HG03196 (cell line): ENCODE measurements around the gene TNS4.

Experiments used
- ATAC-seq: cut with Tn5 transposase; IDR thresholded peaks from one replicate; pipeline ENCODE4 v1.9.1; 2021; ENCODE audit not compliant: unreplicated experiment

TNS4 gene

DNA sequence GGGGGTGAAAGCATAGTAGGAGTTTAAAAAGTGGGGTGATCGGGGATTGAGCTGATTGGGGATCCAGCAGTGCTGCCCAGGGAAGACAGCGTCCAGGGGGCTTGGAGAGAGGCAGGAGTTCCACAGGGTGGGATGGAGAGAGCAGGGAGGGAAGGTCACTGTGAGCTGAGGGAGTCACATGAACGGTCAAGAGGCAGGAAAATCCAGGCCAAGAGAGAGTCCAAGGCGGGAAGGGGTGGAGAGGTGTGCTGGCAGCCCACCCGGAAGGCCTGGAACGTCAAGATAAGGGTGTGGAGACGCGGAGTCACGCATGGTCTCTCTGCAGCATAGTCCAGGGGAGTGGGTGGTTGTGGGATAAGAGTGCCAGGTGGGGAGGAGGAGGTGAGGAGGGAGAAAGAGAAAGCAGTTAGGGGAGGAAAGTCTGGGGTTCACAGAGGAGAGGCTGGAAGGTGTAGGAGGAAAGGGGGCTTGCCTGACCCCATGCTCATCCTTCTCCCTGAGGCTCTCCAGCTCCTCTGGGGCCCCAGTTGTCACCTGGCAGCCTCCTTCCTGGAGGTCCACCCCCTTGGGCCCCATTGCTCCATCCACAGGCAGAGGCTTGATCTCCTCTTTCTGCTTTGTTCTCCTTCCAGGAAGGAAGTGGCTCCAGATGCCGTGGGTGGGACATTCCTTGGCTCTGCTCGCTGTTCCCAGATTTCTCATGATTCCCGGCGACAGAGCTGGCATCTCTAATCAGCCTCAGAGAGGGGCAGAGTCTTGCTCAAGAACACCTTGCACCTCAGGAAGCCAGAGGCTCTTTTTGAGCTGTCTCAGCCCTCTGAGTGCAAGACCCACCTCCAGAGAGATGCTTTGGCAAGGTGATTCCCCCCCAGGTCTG is 35.1 kb upstream of the TNS4 start:
- no peak for ATAC-seq

DNA sequence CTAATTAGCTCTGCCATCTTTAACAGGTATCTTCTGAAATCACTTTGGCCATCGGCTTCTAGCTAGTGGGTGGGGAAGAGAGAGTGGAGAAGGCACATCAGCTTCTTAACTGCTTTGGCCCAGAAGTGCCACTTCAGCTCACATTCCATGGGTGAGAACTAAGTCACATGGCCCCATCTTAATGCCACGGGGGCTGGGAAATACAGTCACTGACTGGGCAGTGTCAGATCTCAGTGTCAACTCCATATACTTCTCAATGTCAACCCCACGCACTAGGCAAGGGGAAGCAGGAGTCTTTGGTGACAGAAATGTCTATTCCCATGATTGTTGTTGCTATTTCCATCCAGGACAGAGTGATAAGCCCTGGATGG is 34.5 kb upstream of the TNS4 start:
- ATAC-seq: no peak

DNA sequence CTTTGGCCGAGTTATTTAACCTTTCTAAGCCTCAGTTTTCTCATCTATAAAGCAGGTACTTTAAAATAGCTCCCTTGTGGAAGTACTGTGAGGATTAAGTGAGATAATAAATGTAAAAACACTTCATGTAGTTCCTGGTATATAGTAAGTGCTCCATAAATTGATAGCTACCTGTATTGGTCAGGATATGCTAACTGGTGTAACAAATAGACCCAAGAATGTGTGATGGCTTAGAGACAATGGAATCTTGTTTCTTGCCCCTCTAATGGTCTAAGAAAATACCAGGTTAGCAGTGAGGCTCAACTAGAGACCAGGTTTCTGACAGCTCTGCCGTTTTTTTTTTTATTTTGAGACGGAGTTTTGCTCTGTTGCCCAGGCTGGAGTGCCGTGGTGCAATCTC is 34.0 kb upstream of the TNS4 start:
- no peak for ATAC-seq

DNA sequence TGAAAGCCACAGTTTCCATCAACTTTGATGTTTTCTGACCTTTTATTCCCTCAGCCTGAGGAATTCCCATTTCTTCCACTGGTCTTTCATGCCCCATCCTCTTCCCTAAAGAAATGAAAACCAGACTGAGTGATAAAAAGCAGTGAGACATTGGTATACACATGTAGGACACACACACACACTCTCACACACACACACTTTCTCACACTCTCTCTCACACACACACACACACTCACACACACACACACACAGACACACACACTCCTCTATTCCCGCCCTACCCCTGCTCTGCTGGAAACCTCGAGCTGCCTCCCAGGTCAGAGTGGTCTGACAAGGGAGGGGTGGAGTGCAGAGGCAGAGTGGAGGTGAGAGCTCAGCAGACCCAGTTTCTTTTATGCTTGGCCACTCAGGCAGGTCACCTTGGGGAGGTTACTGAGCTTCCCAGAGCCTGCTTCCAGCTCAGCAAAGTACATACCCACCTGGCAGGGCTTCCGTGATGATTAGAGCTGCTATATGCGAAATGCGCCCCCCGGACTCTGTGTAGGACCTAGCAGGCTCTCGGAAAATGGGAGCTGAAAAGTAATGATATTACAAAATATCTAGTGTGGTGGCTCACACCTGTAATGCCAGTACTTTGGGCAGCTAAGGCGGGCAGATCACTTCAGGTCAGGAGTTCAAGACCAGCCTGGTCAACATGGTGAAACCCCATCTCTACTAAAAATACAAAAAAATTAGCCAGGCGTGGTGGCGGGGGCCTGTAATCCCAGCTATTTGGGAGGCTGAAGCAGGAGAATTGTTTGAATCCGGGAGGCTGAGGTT is 33.2 kb upstream of the TNS4 start:
- no peak for ATAC-seq

DNA sequence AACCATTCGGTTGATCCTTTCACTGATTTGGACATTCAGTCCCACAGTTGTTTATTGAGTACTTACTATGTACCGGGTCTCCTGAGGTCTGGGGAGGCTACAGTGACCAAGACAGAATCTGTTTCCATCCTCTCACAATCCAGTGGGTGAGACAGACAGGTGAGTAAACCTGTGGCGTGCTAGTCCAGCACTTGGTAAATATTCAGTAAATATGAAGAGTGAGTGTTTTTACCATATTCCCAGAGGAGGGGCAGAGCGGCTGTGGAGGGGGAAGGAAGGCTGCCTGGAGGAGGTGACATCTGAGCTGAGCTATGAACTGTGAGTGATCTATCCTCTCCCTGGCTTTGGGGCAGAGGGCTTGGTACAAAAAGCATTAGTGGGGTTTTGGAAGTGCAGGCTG is 32.5 kb upstream of the TNS4 start:
- no peak for ATAC-seq

DNA sequence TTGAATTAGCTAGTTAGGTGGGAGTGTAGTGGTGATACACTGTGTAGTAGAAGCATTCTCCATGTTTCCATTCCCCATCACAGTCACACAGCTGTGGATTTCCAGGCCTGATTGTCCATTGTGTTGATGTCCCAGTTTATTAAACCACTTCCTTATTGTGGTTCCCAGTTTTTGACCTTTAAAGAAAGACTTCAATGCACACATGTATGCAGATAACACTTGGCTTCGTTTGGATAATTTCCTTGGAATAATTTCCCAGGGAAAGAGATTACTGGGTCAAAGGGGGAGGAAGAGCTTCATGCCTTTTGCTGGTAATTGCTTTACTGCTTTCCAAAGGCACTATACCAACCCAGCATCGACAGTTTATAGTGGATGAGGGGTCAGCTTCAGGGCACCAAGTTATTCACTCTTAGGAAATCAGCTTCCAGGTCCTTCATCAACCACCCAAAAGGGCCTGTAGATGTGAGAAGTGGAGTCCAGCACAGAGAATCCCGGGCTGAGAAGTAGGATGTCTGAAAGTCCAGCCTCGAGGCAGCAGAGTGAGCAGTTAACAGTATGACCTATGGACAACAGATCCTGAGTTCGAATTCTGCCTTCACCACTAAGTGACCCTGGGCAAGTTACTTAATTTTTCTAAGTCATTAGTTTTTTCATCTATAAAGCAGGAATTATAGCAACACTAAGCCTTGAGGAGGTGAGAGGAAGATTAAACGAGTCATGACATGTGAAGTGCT is 31.3 kb upstream of the TNS4 start:
- ATAC-seq: no peak

DNA sequence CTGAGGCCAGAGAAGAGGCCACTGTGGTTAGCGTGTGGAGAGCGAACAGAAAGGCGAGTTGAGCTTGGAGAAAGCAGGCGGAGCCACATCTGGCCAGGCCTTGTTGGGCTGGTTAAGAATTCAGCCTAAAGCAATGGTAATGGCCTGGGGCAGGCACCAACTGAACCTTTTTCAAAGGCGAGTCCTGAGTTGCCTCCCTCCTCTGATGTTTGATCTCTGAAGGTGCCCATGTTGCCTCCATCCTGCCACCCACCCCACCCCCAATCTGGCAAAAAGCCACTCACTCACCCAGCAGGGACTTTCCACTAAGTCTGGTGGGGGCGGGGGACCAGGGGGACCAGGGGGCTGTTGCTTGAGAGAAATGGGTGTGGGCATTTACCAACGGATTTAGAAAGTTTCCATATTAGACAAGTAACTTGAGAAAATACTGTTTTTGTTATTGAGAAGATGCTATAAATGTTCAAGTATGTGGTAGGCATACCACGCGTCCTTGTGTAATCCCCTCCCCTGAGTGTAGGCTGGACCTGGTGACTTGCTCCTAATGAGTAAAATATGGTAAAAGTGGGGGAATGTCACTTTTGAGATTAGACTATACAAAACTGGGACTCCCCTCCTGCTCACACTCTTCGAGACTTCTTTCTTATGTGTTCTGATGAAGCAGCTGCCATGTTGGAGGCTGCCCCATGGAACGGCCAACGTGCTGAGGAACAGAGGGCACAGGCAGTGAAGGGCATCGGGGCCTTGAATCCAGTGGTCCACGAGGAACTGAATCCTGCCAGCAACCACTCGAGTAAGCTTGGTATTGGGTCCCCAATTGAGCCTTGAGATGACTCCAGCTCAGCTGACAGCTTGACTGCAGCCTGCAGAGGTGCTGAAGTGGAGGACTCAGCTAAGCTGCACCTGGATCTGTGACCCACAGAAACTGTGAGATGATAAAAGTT is 29.9 kb upstream of the TNS4 start:
- no peak for ATAC-seq

DNA sequence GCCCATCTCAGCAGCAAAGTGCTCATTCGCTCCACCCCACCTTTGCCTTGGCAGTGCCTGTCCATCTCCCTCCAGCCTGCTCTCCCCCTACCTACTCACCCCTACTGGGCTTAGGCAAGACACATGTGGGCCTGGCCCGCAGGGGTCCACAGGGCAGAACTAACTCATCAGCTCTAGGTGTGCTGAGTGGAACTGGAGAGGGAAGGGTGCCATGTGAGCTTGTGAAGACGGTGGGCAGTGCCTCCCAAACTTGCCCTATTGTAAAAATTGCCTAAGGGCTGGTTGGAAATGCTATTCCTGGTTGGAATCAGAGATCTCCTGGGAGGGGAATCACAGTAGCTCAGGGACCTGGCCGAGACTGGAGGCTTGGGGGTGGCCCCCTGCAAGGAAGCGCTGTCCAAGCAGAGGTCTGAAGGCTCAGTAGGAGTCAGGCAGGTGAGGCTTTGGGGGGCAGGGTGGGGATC is 29.1 kb upstream of the TNS4 start:
- ATAC-seq: no peak

DNA sequence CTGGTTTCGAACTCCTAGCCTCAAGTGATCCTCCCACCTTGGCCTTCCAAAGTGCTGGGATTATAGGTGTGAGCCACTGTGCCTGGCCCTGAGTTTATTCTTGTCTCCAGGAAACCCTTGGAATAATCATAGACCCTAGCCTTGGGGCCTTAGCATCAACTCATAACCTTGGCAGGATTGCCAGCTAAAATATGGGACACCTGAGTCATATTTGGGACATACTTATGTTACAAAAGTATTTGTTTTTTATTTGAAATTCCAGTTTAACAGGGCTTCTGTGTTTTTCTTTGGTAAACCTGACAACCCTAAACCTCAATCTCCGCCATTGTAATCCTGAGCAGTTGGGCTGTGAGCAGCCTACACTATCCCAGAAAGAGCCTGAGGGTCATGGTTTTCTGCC is 28.6 kb upstream of the TNS4 start:
- no peak for ATAC-seq

DNA sequence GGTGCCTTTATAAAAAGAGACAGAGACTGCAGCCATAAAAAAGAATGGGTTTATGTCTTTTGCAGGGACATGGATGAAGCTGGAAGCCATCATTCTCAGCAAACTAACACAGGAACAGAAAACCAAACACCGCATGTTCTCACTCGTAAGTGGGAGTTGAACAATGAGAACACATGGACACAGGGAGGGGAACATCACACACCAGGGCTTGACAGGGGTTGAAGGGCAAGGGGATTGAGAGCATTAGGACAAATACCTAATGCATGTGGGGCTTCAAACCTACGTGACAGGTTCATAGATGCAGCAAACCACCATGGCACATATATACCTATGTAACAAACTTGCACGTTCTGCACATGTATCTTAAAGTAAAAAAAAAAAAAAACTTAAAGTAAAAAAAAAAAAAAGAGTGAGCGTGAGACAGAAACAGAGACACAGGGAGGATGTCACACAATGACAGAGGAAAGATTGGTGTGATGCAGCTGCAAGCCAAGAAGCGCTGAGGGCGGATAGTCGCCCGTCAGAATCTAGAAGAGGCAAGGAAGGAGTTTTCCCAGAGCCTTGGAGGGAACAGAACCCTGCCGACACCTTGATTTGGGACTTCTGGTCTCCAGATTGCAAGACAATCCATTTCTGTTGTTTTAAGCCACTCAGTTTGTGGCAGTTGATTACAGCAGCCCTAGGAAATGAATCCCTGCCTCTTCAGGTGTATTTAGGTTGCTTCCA is 27.4 kb upstream of the TNS4 start:
- ATAC-seq: no peak

DNA sequence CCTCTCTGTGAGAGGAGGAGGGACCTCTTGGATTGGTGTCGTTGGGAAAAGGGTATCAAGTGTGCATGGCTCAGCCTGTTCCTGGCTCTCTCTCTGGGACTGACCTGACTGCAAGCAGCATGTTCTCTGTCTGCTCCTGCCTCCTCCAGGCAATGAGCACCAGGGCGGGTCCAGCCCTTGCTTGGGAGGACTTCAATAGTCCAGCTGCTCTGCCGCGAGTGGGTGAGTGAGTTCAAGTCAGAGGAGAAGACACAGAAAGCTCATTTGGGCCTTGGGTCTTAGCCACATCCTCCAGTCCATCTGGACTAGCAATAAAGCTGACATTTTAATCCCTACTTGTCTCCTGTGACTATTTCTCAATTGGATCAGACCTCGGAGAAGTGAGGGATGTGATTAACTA is 25.2 kb upstream of the TNS4 start:
- no peak for ATAC-seq

DNA sequence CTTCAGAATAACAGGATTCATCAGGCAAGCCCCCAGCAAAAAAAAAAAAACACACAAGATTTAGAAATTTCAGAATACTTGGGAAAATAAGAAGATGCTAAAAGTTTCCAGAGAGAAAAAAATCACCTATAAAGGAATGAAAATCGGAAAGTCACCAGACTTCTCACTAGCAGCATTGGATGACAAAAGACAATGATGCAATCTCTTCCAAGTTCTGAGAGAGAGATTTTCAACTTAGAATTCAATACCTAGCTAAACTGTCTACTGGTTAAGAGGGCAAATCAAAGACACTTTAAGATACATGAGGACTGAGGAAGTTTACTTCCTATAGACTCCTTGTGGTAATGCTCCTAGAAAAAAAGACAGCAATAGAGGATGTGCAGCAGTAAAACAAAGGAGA is 23.9 kb upstream of the TNS4 start:
- ATAC-seq: no peak

DNA sequence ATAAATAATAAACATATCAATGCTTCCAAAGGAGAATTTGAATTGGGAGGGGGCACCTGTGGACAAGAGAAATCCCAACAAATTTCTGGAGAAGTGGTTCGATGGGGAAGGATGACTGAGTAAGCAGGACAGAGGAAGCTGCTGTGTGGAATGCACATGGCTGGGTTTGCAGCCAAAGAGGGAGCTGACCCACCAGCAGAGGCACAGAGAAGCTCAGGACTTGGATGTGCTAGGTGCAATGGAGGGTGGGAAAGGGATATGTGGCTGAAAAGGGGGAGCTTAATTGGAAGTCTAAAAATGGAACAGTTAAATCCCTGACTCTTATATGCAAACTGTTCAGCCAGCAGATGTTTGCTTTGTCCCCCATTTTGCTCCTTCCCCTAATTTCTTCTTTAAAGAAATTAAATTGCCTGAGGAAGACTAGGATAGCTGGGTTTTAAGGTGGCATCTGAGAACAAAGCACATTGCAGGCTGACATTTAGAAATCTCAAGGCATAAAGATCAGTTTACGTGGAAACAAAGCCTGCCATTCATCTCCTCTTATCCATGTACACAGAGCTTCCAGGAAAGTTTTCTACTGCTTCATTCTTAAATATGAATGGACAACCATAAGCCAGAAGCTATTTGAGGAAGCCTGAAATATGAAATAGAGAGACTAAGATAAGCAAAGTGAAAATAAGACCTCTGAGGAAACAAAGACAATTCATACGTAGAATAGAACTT is 23.0 kb upstream of the TNS4 start:
- no peak for ATAC-seq

DNA sequence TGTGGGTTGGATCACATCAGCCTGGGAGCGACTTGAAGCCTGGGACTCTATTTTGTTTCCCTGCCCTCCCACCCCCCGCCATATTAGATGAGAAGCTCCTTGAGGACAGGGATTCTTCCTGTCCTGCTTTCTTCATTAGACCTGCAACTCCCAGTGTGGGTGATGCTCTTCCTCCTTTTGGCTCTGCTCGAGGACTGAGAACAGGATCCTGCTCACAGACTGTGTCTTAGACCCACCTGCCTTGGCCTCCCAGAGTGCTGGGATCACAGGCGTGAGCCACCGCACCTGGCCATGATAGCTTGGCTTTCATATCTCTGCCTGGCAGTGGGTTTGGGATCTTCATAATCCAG is 21.5 kb upstream of the TNS4 start:
- no peak for ATAC-seq

DNA sequence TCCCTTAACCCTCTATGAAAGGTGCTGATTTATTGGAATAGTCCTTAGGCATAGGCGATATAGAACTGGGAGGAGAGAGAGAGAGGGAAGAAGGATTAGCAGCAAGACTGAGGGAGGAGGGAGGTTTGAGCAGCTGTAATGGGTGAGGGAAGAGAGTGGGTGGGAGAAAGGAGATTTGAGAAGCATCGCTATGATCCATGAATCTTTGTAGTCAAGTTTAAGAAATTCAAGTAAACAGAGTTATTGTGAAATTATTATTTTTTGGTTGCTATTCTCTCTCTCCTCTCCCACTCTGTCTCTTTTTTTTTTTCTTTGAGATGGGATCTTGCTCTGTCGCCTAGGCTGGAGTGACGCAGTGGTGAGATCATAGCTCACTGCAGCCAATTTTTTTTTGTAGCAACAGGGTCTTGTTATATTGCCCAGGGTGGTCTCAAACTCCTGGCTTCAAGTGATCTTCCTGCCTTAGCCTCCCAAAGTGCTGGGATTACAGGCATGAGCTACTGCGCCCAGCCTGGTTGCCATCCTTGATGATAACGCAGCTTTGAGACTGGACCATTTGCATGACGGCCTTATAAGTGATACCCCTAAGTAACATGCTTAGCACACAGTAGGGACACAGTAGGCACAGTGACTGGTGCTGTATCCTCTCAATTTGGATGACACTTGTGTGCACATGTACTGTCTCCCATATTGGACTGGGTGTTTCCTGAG is 21.0 kb upstream of the TNS4 start:
- no peak for ATAC-seq

DNA sequence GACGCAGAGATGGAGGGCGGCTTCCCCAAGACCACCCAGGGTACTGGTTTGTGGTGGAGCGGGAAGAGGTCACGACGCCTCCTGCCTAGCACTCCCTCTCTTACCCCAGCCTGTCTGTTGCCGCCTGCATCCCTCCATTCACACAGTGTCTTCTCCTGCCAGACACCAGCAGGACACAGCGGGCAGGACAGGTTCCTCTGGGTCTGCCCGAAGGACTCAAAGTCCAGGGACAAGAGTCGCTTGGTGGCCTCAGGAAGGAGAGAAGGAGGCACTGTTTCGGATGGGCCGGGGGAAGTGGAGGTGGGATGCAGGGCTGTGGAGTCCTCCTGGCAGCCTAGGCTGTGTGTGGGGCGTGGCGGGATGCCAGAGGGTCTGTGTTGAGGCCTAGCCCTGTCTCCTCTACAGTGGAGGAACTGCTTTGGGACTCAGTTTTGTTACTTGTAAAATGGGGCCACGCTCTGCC is 19.6 kb upstream of the TNS4 start:
- ATAC-seq: no peak

DNA sequence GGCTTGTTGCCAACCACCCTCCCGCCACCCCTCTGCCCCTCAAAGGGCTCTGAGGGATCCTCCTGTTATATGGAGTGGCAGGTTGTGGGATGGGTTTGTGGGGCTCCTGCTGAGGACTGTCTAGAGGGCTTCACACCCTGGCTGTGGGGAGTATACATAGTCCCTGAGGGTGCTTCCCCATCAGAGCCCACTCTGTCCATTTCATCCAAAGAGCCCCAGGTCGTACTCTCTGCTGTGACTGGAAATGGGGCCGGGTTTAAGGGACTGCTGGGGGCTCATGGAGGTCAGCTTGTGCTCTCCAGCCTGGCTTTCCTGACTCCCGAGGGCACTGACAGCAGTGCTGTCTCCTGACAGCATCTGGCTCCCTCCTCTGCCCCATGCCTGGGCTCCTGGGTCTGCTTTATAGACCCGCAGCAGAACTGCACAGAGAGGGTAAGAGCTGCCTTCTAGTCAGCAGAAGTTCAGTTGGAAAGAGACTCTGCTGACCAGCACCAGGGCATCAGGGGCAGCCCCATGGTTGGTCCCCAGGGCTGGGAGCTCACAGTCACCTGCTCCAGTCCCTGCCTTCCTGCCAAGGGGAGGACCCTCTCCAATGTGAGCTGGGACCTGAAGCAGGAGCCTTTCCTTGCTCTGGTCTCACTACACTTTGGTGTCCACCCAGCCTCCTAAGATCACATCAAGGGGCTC is 17.8 kb upstream of the TNS4 start:
- no peak for ATAC-seq
